Tibial nerve (tissue), 4 donors: ENCODE measurements around the gene EMX1.

ENCODE experiments used
- EP300 ChIP-seq, 2 donors: sonication (generic); formaldehyde crosslinking; IDR thresholded peaks; one replicate each; pipeline ENCODE4 v1.6.1; 2017; ENCODE audit warnings: antibody characterized with exemption in 2 of 2, mild to moderate bottlenecking in 1 of 2
- POLR2A ChIP-seq, 2 donors: fragments of 450-650 bp; IDR thresholded peaks; one replicate each; pipeline ENCODE4 v1.6.1; 2017; ENCODE audit warnings: antibody characterized with exemption in 2 of 2, mild to moderate bottlenecking in 2 of 2, moderate library complexity in 2 of 2
- TF ChIP-seq, protein P1 (sequence below), 5 experiments: fragments of 200-600 bp in 3 of 5; fragments of 450-650 bp in 2 of 5; sonication (generic) in 3 of 5; IDR thresholded peaks; one replicate each; pipeline ENCODE4 v1.5.1; 2016 to 2019; ENCODE audit warnings: antibody characterized with exemption in 5 of 5, mild to moderate bottlenecking in 3 of 5, moderate library complexity in 2 of 5

DNA sequence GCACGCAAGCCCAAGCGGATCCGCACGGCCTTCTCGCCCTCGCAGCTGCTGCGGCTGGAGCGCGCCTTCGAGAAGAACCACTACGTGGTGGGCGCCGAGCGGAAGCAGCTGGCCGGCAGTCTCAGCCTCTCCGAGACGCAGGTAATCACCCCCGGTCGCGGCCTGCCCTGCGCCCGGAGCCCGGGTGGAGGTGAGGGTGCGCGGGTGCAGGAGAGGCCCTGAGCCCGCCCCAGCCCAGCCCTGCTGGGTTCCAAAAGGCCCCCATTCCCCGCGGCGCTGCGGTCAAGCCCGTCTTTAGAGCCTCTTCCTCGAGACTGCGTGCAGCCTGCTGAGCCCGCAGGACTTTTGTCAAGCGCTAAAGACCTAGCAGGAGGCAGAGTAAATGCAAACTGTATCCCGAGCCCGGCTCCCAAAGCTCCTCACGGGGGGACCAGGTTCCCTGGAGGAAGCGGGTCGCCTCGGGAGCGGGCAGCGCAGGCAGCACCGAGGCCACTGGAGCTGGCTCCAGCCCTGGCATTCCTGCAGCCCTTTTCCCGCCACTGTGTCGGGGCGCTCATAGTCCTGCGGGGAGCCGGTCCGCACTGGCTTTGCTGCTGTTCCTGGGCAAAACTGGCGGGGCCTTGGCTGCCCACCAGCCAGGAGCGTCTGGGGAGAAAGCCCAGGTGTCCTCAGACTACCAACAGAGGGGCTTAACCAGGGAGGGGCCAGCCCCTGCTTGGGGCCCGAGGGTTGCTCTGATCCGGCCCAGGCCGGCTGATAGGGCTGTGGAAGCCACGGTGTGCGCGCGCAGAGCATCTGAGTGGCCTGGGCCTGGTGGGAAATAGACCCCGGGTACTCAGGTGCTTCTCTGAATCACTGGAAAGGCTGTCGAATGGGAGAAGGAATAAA, 7.3 kb downstream of the EMX1 start:
- TF ChIP-seq, protein P1, sequence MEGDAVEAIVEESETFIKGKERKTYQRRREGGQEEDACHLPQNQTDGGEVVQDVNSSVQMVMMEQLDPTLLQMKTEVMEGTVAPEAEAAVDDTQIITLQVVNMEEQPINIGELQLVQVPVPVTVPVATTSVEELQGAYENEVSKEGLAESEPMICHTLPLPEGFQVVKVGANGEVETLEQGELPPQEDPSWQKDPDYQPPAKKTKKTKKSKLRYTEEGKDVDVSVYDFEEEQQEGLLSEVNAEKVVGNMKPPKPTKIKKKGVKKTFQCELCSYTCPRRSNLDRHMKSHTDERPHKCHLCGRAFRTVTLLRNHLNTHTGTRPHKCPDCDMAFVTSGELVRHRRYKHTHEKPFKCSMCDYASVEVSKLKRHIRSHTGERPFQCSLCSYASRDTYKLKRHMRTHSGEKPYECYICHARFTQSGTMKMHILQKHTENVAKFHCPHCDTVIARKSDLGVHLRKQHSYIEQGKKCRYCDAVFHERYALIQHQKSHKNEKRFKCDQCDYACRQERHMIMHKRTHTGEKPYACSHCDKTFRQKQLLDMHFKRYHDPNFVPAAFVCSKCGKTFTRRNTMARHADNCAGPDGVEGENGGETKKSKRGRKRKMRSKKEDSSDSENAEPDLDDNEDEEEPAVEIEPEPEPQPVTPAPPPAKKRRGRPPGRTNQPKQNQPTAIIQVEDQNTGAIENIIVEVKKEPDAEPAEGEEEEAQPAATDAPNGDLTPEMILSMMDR (IDR thresholded peaks at IDR 0.05), result no peak
- TF ChIP-seq EP300 (IDR thresholded peaks at IDR 0.05), result no peak
- TF ChIP-seq POLR2A (IDR thresholded peaks at IDR 0.05), result no peak
